HT1080 (cell line): ENCODE data around the gene RNLS. TPM values are rescaled to one million over a fixed set of nuclear protein-coding genes. Genes with fewer than 3 reads are reported as not detected.

ENCODE experiments used
- DNase-seq: peaks from one replicate; pipeline ENCODE4 v3.0.0-alpha.2; 2015; ENCODE audit warnings: low read depth
- polyA plus RNA-seq, 2 experiments: library from polyadenylated mRNA; depleted of rRNA; stranded (reverse); fragments of >200 nt; gene quantifications; 2 replicates each; pipeline ENCODE4 v1.2.3, GENCODE V29; 2015
- total RNA-seq: library from RNA; depleted of rRNA; stranded (reverse); fragments of >200 nt; shearing (Covaris generic); gene quantifications from 2 replicates; pipeline ENCODE4 v1.2.3, GENCODE V29; 2014; rRNA removed

The RNLS gene
- 0.21 TPM in 1 of 2 replicates, not detected in the other for total RNA-seq
- polyA plus RNA-seq (2015; cell fraction: cytosol; rRNA removed): not detected in 2 replicates
- polyA plus RNA-seq (2015; cell fraction: nucleus; rRNA removed): not detected in 2 replicates

- no peak for DNase-seq
These were observed at the start of gene RNLS for GRCh38 chr10:88582806-88583583. RNLS (minus strand) TSS chr10:88583318.

GRCh38 chr10:88624840-88625239 is 41.7 kb upstream of the RNLS start:
- DNase-seq: no peak

GRCh38 chr10:88623835-88624234 is 40.7 kb upstream of the RNLS start:
- no peak for DNase-seq

DNA sequence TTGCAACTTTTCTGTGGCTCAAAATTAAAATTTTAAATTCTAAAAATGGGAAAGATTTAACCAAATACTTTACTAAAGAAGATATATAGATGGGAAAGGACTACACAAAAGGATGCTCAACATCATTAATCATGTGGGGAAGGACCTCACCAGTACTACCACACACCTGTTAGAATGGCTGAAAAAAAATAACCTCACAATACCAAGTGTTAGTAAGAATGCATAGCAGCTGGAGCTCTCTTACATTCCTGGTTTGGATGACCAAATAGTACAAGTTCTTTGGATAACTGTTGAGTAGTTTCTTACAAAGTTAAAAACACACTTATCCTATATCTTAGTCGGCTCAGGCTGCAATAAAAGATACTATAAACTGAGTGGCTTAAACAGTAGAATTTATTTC is 37.3 kb upstream of the RNLS start:
- DNase-seq: no peak

DNA sequence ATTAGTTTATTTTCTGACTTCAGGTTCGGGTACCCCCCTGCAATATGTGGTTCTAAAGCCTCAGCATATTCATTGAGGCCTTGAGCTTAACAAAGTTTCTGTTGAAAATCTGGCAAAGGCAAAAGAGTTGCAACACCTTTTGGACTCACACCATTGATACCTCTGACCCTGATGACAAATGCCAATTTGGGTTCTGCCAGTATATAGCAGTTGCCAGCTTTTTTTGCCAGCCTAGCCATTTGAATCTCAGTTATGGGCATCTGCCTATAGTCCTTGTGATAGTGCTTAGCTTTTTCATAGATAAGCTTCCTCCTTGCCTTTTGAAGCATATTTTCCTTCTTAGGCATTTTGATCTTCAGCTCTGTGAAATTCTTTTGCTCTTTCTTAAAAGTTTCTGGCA is 35.4 kb upstream of the RNLS start:
- DNase-seq: no peak

DNA sequence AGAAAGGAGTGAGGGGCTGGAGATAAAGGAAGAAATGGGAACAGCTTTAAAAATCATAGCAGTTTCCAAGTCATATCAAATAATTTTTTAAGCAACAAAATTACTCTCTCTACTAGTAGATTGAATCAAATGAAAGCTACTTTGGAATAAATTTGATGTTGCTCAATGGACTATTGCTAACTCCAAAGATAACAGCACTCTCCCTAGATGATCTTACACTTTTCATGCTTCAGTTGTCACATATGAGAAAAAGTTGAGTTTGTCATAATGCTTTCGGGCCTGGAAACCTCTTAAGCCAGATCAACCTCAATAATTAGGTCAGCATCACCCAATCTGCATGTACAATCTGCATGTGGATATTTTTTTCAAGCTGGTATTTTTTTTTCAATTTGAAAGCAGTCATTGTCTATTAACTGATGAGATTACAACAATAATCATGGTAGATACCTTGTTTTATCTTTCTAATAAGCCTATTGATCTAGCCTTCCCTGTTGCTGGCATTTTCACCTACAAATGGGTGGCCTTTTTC is 34.7 kb upstream of the RNLS start:
- DNase-seq: no peak

DNA sequence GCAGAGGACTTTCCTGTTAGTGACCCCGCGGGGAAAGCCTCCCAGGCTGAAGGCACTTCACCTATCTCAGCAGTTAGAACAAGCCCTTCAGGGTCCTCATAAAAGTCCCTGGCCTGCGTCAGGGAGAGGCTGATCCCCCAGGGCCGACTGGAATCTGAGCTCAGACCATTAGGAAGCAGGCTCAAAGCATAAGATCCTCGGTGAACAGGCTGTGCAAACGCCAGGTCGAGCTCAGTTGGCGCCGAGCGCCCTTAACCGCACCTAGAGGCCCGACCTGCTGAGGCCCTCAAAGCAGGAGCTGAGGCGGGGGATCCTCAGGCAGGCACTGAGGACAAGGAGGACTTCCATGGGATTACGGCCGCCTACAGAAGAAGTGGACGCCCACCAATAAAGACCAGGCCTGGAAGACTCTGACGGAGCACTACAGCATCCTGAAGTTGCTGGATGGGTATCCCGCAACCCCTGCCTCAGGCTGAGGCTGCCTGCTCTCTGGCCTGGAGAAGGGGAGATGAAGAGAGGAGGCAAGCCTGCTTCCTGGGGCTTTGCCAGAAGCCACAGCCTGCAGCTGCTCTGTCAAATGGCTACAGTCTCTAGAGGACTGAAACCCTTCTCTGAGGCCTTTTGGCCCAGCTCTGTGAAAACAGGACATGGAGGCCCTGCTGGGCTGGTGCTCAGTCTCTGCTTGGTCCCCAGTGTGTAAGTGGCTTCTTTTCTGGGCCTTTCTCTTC is 33.3 kb upstream of the RNLS start:
- no peak for DNase-seq

GRCh38 chr10:88608780-88609179 is 25.7 kb upstream of the RNLS start:
- DNase-seq: no peak

- DNase-seq: no peak
These were observed 25.1 kb upstream of the RNLS start for GRCh38 chr10:88608052-88608732.

GRCh38 chr10:88598055-88598454 is 14.9 kb upstream of the RNLS start:
- DNase-seq: no peak

DNA sequence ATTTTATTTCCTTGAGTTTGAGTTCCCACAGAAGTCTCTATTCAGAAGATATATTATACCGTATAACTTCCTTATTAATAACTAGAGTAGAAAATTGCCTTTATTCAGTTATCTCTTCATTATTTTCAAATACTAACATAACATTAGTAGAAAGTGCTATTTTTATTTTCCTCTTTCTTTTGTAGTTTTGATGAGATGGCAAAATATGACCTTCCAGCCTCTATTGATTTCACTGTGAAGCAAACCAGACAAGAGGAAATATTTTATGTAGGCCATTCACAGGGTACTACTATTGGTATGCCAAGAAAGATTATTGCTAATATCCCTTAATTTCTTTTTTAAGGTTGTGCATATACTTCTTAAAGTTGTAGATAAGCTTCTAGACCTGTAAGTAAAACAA is 11.4 kb upstream of the RNLS start:
- no peak for DNase-seq

DNA sequence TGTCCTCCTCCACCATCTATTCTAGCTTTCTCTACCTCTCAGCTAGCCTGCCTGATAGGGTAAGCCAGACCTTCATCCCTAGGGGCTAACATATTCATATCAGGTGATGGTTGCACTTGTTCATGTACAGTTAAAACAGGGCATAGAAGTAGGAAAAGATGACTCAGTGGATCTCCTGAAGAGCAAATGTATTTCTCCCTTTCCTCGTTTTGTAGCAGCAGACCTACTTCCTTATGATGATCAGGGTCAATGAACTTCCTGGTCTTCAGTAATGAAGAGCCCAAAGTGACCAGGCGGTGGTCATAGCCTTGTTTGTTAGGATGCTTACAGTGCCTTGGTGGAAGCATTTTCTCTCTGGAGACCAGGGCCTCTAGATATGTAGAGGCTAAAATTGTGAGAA is 9.8 kb upstream of the RNLS start:
- no peak for DNase-seq

- no peak for DNase-seq
These were observed 9.3 kb upstream of the RNLS start for GRCh38 chr10:88592381-88592780.

DNA sequence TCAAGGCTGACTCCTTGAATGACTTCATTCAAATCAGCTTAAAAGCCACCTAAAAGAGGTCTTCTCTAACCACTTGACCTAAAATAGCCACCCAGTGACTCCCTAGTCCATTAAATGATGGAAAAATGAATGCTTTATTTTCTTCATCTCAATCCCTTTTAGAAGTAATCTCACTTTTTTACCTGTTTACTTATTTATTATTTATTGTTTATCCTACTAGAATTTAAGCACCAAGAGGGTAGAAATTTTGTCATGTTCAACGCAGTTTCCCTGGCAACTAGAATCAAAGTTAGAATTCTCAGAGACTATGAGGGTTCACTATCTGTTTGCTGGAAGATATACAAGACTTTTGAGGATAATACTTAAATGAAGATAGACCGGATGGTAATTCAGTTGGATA is 3.3 kb upstream of the RNLS start, which contains the start of gene LIPJ:
LIPJ (plus strand) TSS at position 301 of the 400 bp plus-strand sequence. CDS start 3,926 bp downstream, outside the sequence.
- no peak for DNase-seq

- DNase-seq: no peak
These were observed 453 bp upstream of the RNLS start for GRCh38 chr10:88583584-88583957.

GRCh38 chr10:88582411-88582805 is 710 bp downstream of the RNLS start:
- DNase-seq: no peak

DNA sequence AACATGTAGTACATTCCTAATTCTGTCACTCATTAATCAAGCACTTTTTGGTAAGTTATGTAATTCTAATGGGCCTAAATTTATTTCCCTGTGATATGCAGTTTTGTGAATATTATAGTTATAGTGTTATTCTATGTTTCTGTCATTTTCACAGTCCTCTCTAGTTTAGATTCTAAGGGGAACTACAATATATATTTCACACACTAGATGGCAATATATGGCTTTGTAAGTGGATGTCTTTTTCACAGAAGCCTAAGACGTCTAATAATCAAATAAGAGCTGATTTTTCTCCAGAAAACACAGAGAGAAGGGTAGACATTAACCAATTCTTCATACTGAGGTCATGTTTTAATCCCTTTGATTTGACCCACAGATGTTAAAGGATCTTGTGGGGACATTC is 18.0 kb downstream of the RNLS start:
- DNase-seq: peak; percentile 28

DNA sequence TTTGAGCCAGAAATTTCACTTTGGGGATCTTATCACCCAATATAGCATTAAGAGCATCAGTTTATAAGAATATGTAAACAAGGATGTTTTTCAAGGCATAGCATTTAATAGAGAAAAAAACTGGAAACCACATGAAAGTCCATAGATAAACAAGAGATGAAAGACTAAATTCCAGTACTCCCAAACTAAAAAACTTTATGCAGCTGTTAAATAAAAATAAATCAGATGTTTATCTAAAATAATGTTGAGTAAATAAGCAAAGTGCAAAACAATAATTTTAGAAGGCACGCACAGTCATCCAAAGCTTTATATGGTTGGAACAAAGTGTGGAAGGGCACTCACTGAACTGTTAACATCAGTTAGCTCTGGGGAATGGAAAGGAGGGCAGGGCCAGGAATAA is 21.0 kb downstream of the RNLS start:
- DNase-seq: no peak

- peak; percentile 59 for DNase-seq
These were observed 25.5 kb downstream of the RNLS start for GRCh38 chr10:88557658-88558057.

- DNase-seq: no peak
These were observed 25.9 kb downstream of the RNLS start for GRCh38 chr10:88557256-88557655.

DNA sequence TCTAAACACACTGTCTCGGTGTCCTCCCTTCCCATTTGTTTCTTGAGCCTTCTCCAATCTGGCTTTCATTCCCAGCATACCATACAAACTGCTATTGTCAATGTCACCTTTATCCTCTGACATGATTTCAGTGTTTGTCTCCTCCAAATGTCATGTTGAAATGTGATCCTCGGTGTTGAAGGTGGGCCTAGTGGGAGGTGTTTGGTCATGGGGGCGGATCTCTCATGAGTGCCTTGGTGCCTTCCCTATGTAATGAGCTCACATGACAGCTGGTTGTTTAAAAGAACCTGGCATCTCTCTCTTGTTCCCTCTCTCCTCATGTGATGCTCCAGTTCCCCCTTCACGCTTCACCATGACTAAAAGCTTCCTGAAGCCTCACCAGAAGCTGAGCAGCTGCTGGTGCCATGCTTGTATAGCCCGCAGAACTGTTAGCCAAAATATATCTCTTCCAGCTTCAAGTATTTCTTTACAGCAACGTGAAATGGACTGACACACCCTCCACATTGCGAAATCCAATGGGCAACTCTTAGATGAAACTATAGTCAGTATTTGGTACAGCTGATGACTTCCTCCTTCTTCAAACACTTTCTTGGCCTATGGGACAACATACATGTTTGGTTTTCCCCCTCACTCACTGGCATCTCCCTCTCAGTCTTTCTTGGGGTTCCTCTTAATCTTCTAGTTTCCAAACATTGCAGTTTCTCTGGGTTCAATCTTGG is 27.8 kb downstream of the RNLS start:
- DNase-seq: no peak
